Activated T-cell treated with anti-CD3 and anti-CD28 coated beads for 48 hours (primary cell): Measurements from ENCODE around the gene VPS13A.
A peak's percentile ranks its signal among the peaks of the same experiment; 100 is the strongest.

Source experiments
- DNase-seq: peaks from one replicate; pipeline ENCODE4 v3.0.0-alpha.2; 2020; ENCODE audit warnings: low read depth

The VPS13A gene

DNA sequence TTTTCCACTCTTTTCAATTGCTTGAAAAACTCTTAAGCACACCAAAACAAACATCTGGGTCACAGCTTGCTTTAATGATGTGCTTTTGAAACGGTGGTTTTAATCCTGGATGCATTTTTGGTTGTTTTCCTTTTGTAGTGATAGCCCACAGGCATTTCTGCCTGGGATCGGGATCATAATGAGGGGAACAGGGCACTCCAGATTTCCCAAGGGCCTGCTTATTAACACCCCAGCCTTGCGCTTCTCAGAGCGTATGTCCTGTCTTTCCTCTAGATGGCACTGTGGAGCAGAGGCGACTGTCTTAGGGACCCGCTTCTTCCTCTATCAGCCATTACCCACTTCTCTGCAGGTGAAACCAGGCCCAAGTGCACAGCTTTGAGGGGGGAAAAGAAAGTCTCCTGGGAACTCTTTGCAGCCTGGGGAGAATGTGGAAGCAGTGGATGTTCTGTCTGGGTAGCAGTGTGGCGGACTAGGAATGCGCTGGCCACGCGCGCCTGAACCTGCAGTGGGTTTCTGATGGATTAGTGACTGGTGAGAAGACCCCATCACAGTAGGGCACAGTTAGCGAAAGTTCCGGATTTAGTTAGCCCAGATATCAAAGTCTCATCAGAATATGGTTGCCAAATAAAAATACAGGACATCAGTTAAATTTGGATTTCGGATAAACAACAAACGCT, 280.7 kb downstream of the VPS13A start:
- DNase-seq = peak; percentile 52

DNA sequence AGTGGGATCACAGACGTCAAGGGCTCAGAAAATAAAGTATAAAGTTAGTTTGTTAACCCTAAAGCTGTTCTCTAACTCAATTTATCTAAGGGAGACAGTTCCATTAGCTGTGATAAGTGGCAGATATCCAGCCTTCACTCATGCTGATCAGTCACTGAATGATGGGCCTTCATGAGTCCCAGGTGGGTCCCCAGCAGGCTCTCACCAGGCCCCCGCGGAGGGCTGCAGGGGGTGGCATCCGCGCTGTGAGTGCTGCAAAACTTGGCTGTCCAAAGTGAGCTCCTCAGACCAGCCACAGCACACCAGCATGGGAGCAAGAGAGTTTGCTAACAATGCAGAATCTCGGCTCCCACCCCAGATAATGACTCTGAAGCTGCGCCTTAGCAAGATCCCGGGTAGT, 283.6 kb downstream of the VPS13A start:
- DNase-seq = no peak

DNA sequence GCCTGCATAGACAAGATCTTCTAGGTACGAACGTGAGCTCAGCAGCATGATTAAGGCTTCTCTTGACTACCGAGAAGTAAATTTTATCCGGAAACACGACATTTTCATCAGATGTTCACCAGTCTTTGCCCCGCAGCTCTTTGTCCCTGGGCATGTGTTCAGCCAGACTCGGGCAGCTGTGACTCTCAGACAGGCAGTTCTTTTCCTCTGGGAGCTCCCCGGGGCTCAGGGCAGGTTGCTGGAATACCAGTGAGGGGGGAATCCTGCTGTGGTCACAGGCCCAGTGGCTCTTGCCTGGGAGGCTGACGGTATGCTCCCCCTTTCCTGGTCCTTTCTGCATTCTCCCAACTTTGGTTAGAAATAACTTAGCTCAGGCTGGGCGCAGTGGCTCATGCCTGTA, 284.7 kb downstream of the VPS13A start:
- DNase-seq = no peak

DNA sequence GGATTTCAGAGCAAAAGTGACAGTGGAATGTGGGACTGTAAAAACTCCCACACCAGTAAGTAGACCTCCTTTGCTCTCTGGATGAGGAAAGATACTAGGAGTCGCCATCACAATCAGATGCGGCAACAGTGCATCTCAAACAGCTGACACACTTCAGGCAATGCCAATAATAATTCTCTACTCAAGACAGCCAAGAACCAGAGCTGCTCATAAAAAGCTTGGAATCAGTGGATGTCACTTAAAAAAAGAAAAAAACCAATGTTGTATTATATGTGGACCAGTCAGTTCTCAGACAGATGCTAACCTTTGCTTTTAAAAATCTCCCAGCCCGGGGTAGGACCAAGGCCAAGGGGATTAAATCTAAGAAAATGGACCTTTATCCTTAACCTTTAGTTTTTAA, 285.8 kb downstream of the VPS13A start:
- DNase-seq = no peak

DNA sequence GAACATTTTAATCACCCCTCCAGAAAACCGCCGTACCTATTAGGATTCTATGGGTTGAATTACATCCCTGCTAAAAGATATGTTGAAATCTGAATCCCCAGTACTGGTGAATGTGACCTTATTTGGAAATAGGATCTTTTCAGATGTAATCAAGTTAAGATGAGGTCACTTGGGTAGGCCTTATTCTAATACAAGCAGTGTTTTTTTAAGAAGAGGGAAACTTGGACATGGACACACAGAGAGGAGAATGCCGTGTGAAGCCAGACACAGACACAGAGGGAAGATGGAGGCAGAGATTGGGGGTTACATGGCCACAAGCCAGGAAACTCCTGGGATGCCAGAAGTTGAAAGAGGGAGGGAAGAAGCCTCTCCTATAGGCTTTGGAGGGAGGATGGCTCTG, 287.3 kb downstream of the VPS13A start:
- DNase-seq = no peak

DNA sequence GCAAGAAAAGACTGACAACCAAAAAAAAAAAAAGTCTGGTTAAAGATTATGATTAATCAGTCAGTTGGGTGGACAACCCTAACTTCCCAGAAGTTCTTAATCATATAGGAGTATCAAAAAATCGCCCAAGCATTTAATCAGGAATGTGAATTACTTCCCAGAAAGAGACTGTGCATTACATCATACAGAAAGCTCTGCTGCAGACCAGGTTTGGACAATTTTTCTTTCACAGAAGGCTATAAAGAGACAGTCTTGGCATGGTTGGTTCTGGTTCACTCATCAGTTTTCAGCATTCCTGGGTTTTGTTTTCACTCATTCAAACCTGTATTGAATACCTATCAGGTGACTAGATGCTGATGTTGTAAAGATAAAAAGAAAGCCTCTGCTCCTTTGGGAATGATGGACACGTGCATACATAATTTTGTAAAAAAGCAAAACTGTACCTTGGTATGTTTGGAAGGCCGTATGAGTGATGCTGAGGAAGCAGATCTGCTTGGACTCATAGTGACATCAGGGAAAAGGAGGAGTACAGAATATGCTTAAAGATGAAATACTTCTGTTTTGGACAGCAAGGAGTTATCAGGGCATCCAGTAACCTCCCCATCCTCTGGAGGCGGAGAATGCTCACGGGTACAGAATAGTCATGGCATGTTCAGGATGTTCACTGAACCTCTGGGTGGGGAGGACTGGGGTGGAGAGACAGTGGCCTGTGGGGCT, 292.3 kb downstream of the VPS13A start:
- no peak for DNase-seq
